ENCODE data around the gene SYT14.

The SYT14 gene

GRCh38 chr1:210024282-210024681, 86.3 kb downstream of the SYT14 start:
- no peaks in the 10 kb centered on the region for H3K36me3 ChIP-seq (ENCODE audit: control insufficient read depth, insufficient read depth, low read length)
- no peaks in the 10 kb centered on the region for H3K27me3 ChIP-seq (replicated peaks; ENCODE audit: control insufficient read depth, insufficient read depth, low read length)
- DNase-seq (ENCODE audit: extremely low read depth, insufficient read length): no peak
- no peak overlapping the region for H3K4me3 ChIP-seq (replicated peaks; ENCODE audit: low read depth, low read length)
- TF ChIP-seq CTCF (IDR thresholded peaks at IDR 0.05; ENCODE audit: insufficient read depth, low read length, poor library complexity, severe bottlenecking): no peak

- TF ChIP-seq CTCF (IDR thresholded peaks at IDR 0.05; ENCODE audit: insufficient read depth, low read length, poor library complexity, severe bottlenecking): no peak
- no peaks in the 10 kb centered on the region for H3K27me3 ChIP-seq (replicated peaks; ENCODE audit: control insufficient read depth, insufficient read depth, low read length)
Measured at GRCh38 chr1:210024996-210025395, 87.0 kb downstream of the SYT14 start.

GRCh38 chr1:210025870-210026269, 87.9 kb downstream of the SYT14 start:
- Histone ChIP-seq H3K36me3 (ENCODE audit: control insufficient read depth, insufficient read depth, low read length) (no peaks in the 10 kb centered on the region), H3K4me3 (replicated peaks; ENCODE audit: low read depth, low read length) (no peak overlapping the region), H3K27me3 (replicated peaks; ENCODE audit: control insufficient read depth, insufficient read depth, low read length) (no peaks in the 10 kb centered on the region)
- DNase-seq (ENCODE audit: extremely low read depth, insufficient read length): no peak
- TF ChIP-seq CTCF (IDR thresholded peaks at IDR 0.05; ENCODE audit: insufficient read depth, low read length, poor library complexity, severe bottlenecking): no peak

More at GRCh38 chr1:210024996-210025395, 87.0 kb downstream of the SYT14 start:
- Histone ChIP-seq H3K4me3 (replicated peaks; ENCODE audit: low read depth, low read length) (no peak overlapping the region), H3K36me3 (ENCODE audit: control insufficient read depth, insufficient read depth, low read length) (no peaks in the 10 kb centered on the region)
- no peak for DNase-seq (ENCODE audit: extremely low read depth, insufficient read length)

- TF ChIP-seq CTCF (IDR thresholded peaks at IDR 0.05; ENCODE audit: insufficient read depth, low read length, poor library complexity, severe bottlenecking): no peak
- Histone ChIP-seq H3K27me3 (replicated peaks; ENCODE audit: control insufficient read depth, insufficient read depth, low read length) (no peaks in the 10 kb centered on the region), H3K36me3 (ENCODE audit: control insufficient read depth, insufficient read depth, low read length) (no peaks in the 10 kb centered on the region), H3K4me3 (replicated peaks; ENCODE audit: low read depth, low read length) (no peak overlapping the region)
- DNase-seq (ENCODE audit: extremely low read depth, insufficient read length): no peak
Measured at GRCh38 chr1:210027994-210028393, 90.0 kb downstream of the SYT14 start.

GRCh38 chr1:210031473-210031872, 93.5 kb downstream of the SYT14 start:
- Histone ChIP-seq H3K36me3 (ENCODE audit: control insufficient read depth, insufficient read depth, low read length) (no peaks in the 10 kb centered on the region), H3K27me3 (replicated peaks; ENCODE audit: control insufficient read depth, insufficient read depth, low read length) (no peaks in the 10 kb centered on the region), H3K4me3 (replicated peaks; ENCODE audit: low read depth, low read length) (no peak overlapping the region)
- TF ChIP-seq CTCF (IDR thresholded peaks at IDR 0.05; ENCODE audit: insufficient read depth, low read length, poor library complexity, severe bottlenecking): no peak
- DNase-seq (ENCODE audit: extremely low read depth, insufficient read length): no peak

GRCh38 chr1:210043058-210043457, 105.0 kb downstream of the SYT14 start:
- Histone ChIP-seq H3K36me3 (ENCODE audit: control insufficient read depth, insufficient read depth, low read length) (no peaks in the 10 kb centered on the region), H3K27me3 (replicated peaks; ENCODE audit: control insufficient read depth, insufficient read depth, low read length) (no peaks in the 10 kb centered on the region), H3K4me3 (replicated peaks; ENCODE audit: low read depth, low read length) (no peak overlapping the region)
- TF ChIP-seq CTCF (IDR thresholded peaks at IDR 0.05; ENCODE audit: insufficient read depth, low read length, poor library complexity, severe bottlenecking): no peak
- no peak for DNase-seq (ENCODE audit: extremely low read depth, insufficient read length)
